IMR-90 (cell line): ENCODE results near the gene ARPC4. TPM values are rescaled to one million over a fixed set of nuclear protein-coding genes. Genes with fewer than 3 reads are reported as not detected.

Experiments
- ATAC-seq: fragments of 200-7000 bp; cut with Tn5 transposase; 2 replicates; pipeline ENCODE4 v1.9.1; 2020; ENCODE audit warnings: low read depth, mild to moderate bottlenecking, moderate library complexity
- BruUV-seq: library from RNA; stranded (reverse); fragments of 400-500 nt; replicated peaks from 2 replicates; lab custom pipeline; 2021; lab: Mats Ljungman, UMichigan
- CTCF ChIA-PET: fragments of 300-600 bp; formaldehyde crosslinking; extraction: SDS; loops from one replicate; lab custom pipeline; 2021; ENCODE audit warnings: antibody characterized with exemption; lab: Yijun Ruan, JAX
- POLR2A ChIA-PET: fragments of 300-600 bp; sonication (Branson Sonifier 250); formaldehyde crosslinking; loops from one replicate; lab custom pipeline; 2022; ENCODE audit warnings: antibody characterized with exemption; ENCODE audit not compliant: unreplicated experiment; lab: Charles Lee
- DNase-seq: peaks from one replicate; pipeline ENCODE4 v3.0.0; 2013
- H2AFZ ChIP-seq: replicated peaks from 2 replicates; pipeline ENCODE3; 2013; ENCODE audit warnings: low read length, mild to moderate bottlenecking; ENCODE audit not compliant: poor library complexity
- H2AK5ac ChIP-seq: 2 replicates; pipeline ENCODE4 v1.6.1; 2013; ENCODE audit warnings: low read depth, low read length, inconsistent platforms
- H2AK9ac ChIP-seq: replicated peaks from 2 replicates; pipeline ENCODE3; 2013; ENCODE audit warnings: mild to moderate bottlenecking, low read depth, low read length, moderate library complexity; ENCODE audit not compliant: poor library complexity
- H2BK120ac ChIP-seq: 2 replicates; pipeline ENCODE4 v1.6.1; 2013; ENCODE audit warnings: low read depth, low read length, inconsistent platforms
- H2BK15ac ChIP-seq: 3 replicates; pipeline ENCODE4 v1.6.1; 2013; ENCODE audit warnings: low read depth, low read length, inconsistent platforms
- H2BK20ac ChIP-seq: 2 replicates; pipeline ENCODE4 v1.6.1; 2013; ENCODE audit warnings: low read depth, mild to moderate bottlenecking, inconsistent platforms, low read length, moderate library complexity
- H2BK5ac ChIP-seq: 2 replicates; pipeline ENCODE4 v1.6.1; 2013; ENCODE audit warnings: mild to moderate bottlenecking, low read depth, low read length, inconsistent platforms; ENCODE audit not compliant: poor library complexity, severe bottlenecking
- H3K14ac ChIP-seq: replicated peaks from 2 replicates; pipeline ENCODE4 v1.6.1; 2013; ENCODE audit warnings: low read depth, low read length, inconsistent platforms
- H3K18ac ChIP-seq: 2 replicates; pipeline ENCODE4 v1.6.1; 2013; ENCODE audit warnings: low read depth, low read length, control low read depth
- H3K23ac ChIP-seq: 2 replicates; pipeline ENCODE4 v1.6.1; 2013; ENCODE audit warnings: low read depth, low read length, inconsistent platforms
- H3K27ac ChIP-seq: 2 replicates; pipeline ENCODE4 v1.5.1; 2013; ENCODE audit warnings: mild to moderate bottlenecking, control low read depth, low read length; ENCODE audit not compliant: insufficient read depth
- H3K27me3 ChIP-seq: 2 replicates; pipeline ENCODE4 v1.6.1; 2013; ENCODE audit warnings: low read length; ENCODE audit not compliant: control insufficient read depth, insufficient read depth
- H3K36me3 ChIP-seq: 2 replicates; pipeline ENCODE4 v1.6.1; 2013; ENCODE audit warnings: low read length, mixed read lengths; ENCODE audit not compliant: control insufficient read depth, insufficient read depth
- H3K4ac ChIP-seq: 2 replicates; pipeline ENCODE4 v1.6.1; 2013; ENCODE audit warnings: low read depth, low read length, inconsistent platforms
- H3K4me1 ChIP-seq: 2 replicates; pipeline ENCODE4 v1.6.1; 2013; ENCODE audit warnings: low read length, mixed read lengths; ENCODE audit not compliant: control insufficient read depth, insufficient read depth
- H3K4me2 ChIP-seq: 2 replicates; pipeline ENCODE4 v1.6.1; 2013; ENCODE audit warnings: low read depth, mild to moderate bottlenecking, control low read depth, low read length, moderate library complexity
- H3K4me3 ChIP-seq: 2 replicates; pipeline ENCODE4 v1.5.1; 2013; ENCODE audit warnings: low read depth, mild to moderate bottlenecking, control low read depth, low read length, moderate library complexity; ENCODE audit not compliant: insufficient read depth
- H3K56ac ChIP-seq: 2 replicates; pipeline ENCODE4 v1.6.1; 2013; ENCODE audit warnings: low read length, inconsistent platforms; ENCODE audit not compliant: insufficient read depth; ENCODE audit errors: extremely low read depth
- H3K79me1 ChIP-seq, 2 experiments: 2 replicates each; pipeline ENCODE4 v1.6.1; 2013; ENCODE audit warnings: low read length in 2 of 2, inconsistent platforms in 1 of 2, low read depth in 1 of 2
- H3K9ac ChIP-seq: 2 replicates; pipeline ENCODE4 v1.6.1; 2013; ENCODE audit warnings: low read depth, low read length, control low read depth
- H3K9me1 ChIP-seq: 2 replicates; pipeline ENCODE4 v1.6.1; 2013; ENCODE audit warnings: low read length, inconsistent platforms; ENCODE audit not compliant: insufficient read depth
- H3K9me3 ChIP-seq: 2 replicates; pipeline ENCODE4 v1.6.1; 2013; ENCODE audit warnings: low read length; ENCODE audit not compliant: control insufficient read depth, insufficient read depth
- H4K20me1 ChIP-seq: 2 replicates; pipeline ENCODE4 v1.6.1; 2013; ENCODE audit warnings: low read length, inconsistent platforms; ENCODE audit not compliant: insufficient read depth
- H4K5ac ChIP-seq: 2 replicates; pipeline ENCODE4 v1.6.1; 2013; ENCODE audit warnings: mild to moderate bottlenecking, low read depth, low read length, control low read depth
- H4K8ac ChIP-seq, 2 experiments: 2 replicates each; pipeline ENCODE4 v1.6.1; 2013; ENCODE audit warnings: low read depth in 2 of 2, low read length in 2 of 2, control low read depth in 1 of 2, inconsistent platforms in 1 of 2
- H4K91ac ChIP-seq: 2 replicates; pipeline ENCODE4 v1.6.1; 2013; ENCODE audit warnings: low read depth, low read length, inconsistent platforms; ENCODE audit not compliant: insufficient read depth
- CEBPB ChIP-seq: IDR thresholded peaks from 2 replicates; pipeline ENCODE4 v1.6.1; 2012; ENCODE audit warnings: low read depth, low read length, improper control_type of control experiment
- FOS ChIP-seq: fragments of 150-350 bp; IDR thresholded peaks from 2 replicates; pipeline ENCODE4 v1.6.1; 2016; ENCODE audit warnings: low read depth, low read length
- POLR2A ChIP-seq: IDR thresholded peaks from 2 replicates; pipeline ENCODE4 v1.6.1; 2012; ENCODE audit warnings: mild to moderate bottlenecking, low read depth, low read length
- RAD21 ChIP-seq: IDR thresholded peaks from 2 replicates; pipeline ENCODE4 v1.6.1; 2012; ENCODE audit warnings: low read length, improper control_type of control experiment
- RFX5 ChIP-seq: IDR thresholded peaks from 2 replicates; pipeline ENCODE4 v1.8.0; 2012; ENCODE audit warnings: low read depth, mild to moderate bottlenecking, low read length, moderate library complexity
- SMC3 ChIP-seq: fragments of 150-350 bp; IDR thresholded peaks from 2 replicates; pipeline ENCODE4 v1.6.1; 2016; ENCODE audit warnings: low read depth, mild to moderate bottlenecking, antibody characterized with exemption, low read length, moderate library complexity
- WGBS, 2 experiments: methylation state at CpG; one replicate each; pipeline versions ENCODE4 v1.1.5 to v1.1.7; 2013; ENCODE audit warnings: missing lambda C conversion rate in 2 of 2; ENCODE audit not compliant: insufficient read length in 1 of 2; ENCODE audit errors: extremely low coverage in 2 of 2; 5-methylcytosine and 5-hydroxymethylcytosine counted together
- dilution Hi-C: fragments of 300-500 bp; cut with HindIII; formaldehyde crosslinking; loops from one replicate; pipeline ENCODE4 v1.14.3; 2018; ENCODE audit warnings: low sequenced_read_pairs; ENCODE audit not compliant: unreplicated experiment
- in situ Hi-C: fragments of 300-500 bp; cut with MboI; formaldehyde crosslinking; loops from 3 replicates; pipeline ENCODE4 v1.14.3; 2019; ENCODE audit warnings: low sequenced_read_pairs, inconsistent platforms, mixed read lengths
- intact Hi-C: fragments of 100-400 bp; cut with micrococcal nuclease; formaldehyde crosslinking; loops from 2 replicates; pipeline ENCODE4 v1.10.0; 2022
- polyA plus RNA-seq, 3 experiments: library from polyadenylated mRNA; depleted of rRNA; stranded (reverse); fragments of >200 nt; gene quantifications; 2 replicates each; pipeline ENCODE4 v1.2.3, GENCODE V29; 2012; ENCODE audit warnings: low replicate concordance in 1 of 3
- total RNA-seq: library from RNA; depleted of rRNA; stranded (reverse); fragments of >200 nt; gene quantifications from 2 replicates; pipeline ENCODE4 v1.2.3, GENCODE V29; 2012; rRNA removed

The ARPC4 gene
- total and polyA plus RNA-seq, 2 of the 4 experiments (the other 2 are of a cell fraction): 188 to 383 TPM

DNA sequence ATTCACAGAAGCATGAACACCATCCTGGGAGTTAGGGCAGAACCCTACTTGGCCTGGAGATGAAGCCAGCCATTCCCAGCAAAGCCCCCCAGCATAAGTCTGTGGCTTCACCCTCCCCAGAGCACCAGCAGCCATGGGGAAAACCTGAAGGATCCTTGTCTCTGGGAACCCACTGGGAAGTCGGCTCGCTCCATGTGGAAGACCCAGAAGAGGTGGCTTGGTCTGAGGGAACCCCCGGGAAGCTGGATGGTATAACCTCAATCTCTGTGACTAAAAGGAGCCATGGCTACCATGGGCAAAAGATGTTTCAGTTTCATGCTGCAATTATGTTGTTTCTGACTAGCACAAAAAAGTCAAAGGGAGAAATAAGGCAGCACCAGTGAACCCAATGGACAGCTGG, 62.7 kb downstream of the ARPC4 start:
- no peak for TF ChIP-seq POLR2A
- no peak for TF ChIP-seq RFX5
- TF ChIP-seq CEBPB: no peak
- no peak for TF ChIP-seq FOS
- no peak for TF ChIP-seq SMC3
- TF ChIP-seq RAD21: no peak
- Histone ChIP-seq H3K36me3 (no peaks in the 10 kb centered on the region), H3K27ac (no peak overlapping the region), H4K20me1 (no peaks in the 10 kb centered on the region), H3K4me2 (no peak overlapping the region), H3K56ac (no peak overlapping the region), H4K91ac (no peak overlapping the region), H3K4me1 (no peaks in the 10 kb centered on the region), H3K9ac (no peak overlapping the region), H2BK120ac (no peak overlapping the region), H3K9me3 (no peaks in the 10 kb centered on the region), H3K4ac (no peak overlapping the region), H2BK20ac (no peak overlapping the region), H3K27me3 (peaks cover 9% of the 10 kb centered on the region), H2BK5ac (no peak overlapping the region), H2AFZ (no peak overlapping the region), H4K8ac (no peak overlapping the region), H3K4me3 (no peak overlapping the region), H4K5ac (no peak overlapping the region), H2AK5ac (no peak overlapping the region), H3K23ac (no peak overlapping the region), H3K9me1 (no peaks in the 10 kb centered on the region), H2BK15ac (no peak overlapping the region), H3K79me1 (no peaks in the 10 kb centered on the region), H3K14ac (no peak overlapping the region), H2AK9ac (no peak overlapping the region), H3K18ac (no peak overlapping the region)
- in situ Hi-C loops (no loop called here), dilution Hi-C loops (no loop called here), intact Hi-C loops (no loop called here)
- ChIA-PET POLR2A (no interaction called here), CTCF (interaction anchor here (1.1 kb wide), 1 partner anchor 12 kb away, joined by 3 read pairs; the partner anchor contains the start of gene RPUSD3)
- no peak for ATAC-seq
- no CpG with 5 or more reads among the region's 3 CpGs for WGBS, 2 experiments
- BruUV-seq: no TSS peak
- DNase-seq: no peak

Other genes starting within 250 kb of the ARPC4 start
- not detected in 2 replicates for gene LHFPL4, start 239.3 kb upstream of the ARPC4 start, total RNA-seq
- not detected in 2 replicates for gene LHFPL4, start 239.3 kb upstream of the ARPC4 start, polyA plus RNA-seq (2012; rRNA removed)
- 38.3 and 41.4 TPM in 2 replicates for gene MTMR14, start 143.6 kb upstream of the ARPC4 start, total RNA-seq
- gene MTMR14, start 143.6 kb upstream of the ARPC4 start, polyA plus RNA-seq (2012; rRNA removed): 22.3 and 22.7 TPM in 2 replicates
- not detected in 2 replicates for gene CPNE9, start 89.2 kb upstream of the ARPC4 start, total RNA-seq
- gene CPNE9, start 89.2 kb upstream of the ARPC4 start, polyA plus RNA-seq (2012; rRNA removed): not detected in 2 replicates
- gene BRPF1, start 61.3 kb upstream of the ARPC4 start, total RNA-seq: 15.6 and 16.4 TPM in 2 replicates
- 13.6 and 15.1 TPM in 2 replicates for gene BRPF1, start 61.3 kb upstream of the ARPC4 start, polyA plus RNA-seq (2012; rRNA removed)
- gene OGG1, start 43.1 kb upstream of the ARPC4 start, total RNA-seq: 14.9 and 15.8 TPM in 2 replicates
- gene OGG1, start 43.1 kb upstream of the ARPC4 start, polyA plus RNA-seq (2012; rRNA removed): 25.6 and 28.2 TPM in 2 replicates
- 28.9 and 33.3 TPM in 2 replicates for gene CAMK1, start 23.1 kb upstream of the ARPC4 start, total RNA-seq
- 36.4 and 41.2 TPM in 2 replicates for gene CAMK1, start 23.1 kb upstream of the ARPC4 start, polyA plus RNA-seq (2012; rRNA removed)
- gene TADA3, start 609 bp upstream of the ARPC4 start, total RNA-seq: 69.7 and 83.0 TPM in 2 replicates
- gene TADA3, start 609 bp upstream of the ARPC4 start, polyA plus RNA-seq (2012; rRNA removed): 68.0 and 69.7 TPM in 2 replicates
- gene TTLL3, start 17.2 kb downstream of the ARPC4 start, total RNA-seq: 5.8 and 6.8 TPM in 2 replicates
- 37.4 and 43.4 TPM in 2 replicates for gene TTLL3, start 17.2 kb downstream of the ARPC4 start, polyA plus RNA-seq (2012; rRNA removed)
- gene RPUSD3, start 50.9 kb downstream of the ARPC4 start, total RNA-seq: 30.3 and 30.8 TPM in 2 replicates
- 49.4 and 53.0 TPM in 2 replicates for gene RPUSD3, start 50.9 kb downstream of the ARPC4 start, polyA plus RNA-seq (2012; rRNA removed)
- gene CIDEC, start 87.2 kb downstream of the ARPC4 start, total RNA-seq: not detected in 2 replicates
- 0.09 TPM in 1 of 2 replicates, not detected in the other for gene CIDEC, start 87.2 kb downstream of the ARPC4 start, polyA plus RNA-seq (2012; rRNA removed)
- 39.3 and 40.5 TPM in 2 replicates for gene JAGN1, start 97.5 kb downstream of the ARPC4 start, total RNA-seq
- gene JAGN1, start 97.5 kb downstream of the ARPC4 start, polyA plus RNA-seq (2012; rRNA removed): 30.3 and 32.7 TPM in 2 replicates
- gene IL17RE, start 109.8 kb downstream of the ARPC4 start, total RNA-seq: 0.90 and 1.1 TPM in 2 replicates
- gene IL17RE, start 109.8 kb downstream of the ARPC4 start, polyA plus RNA-seq (2012; rRNA removed): 7.2 and 8.6 TPM in 2 replicates
- 18.9 and 20.8 TPM in 2 replicates for gene IL17RC, start 124.0 kb downstream of the ARPC4 start, total RNA-seq
- gene IL17RC, start 124.0 kb downstream of the ARPC4 start, polyA plus RNA-seq (2012; rRNA removed): 28.3 and 29.9 TPM in 2 replicates
- 8.6 and 9.4 TPM in 2 replicates for gene CRELD1, start 140.8 kb downstream of the ARPC4 start, total RNA-seq
- gene CRELD1, start 140.8 kb downstream of the ARPC4 start, polyA plus RNA-seq (2012; rRNA removed): 25.2 and 25.7 TPM in 2 replicates
- gene PRRT3, start 159.3 kb downstream of the ARPC4 start, total RNA-seq: 0.72 and 1.4 TPM in 2 replicates
- 4.1 and 4.2 TPM in 2 replicates for gene PRRT3, start 159.3 kb downstream of the ARPC4 start, polyA plus RNA-seq (2012; rRNA removed)
- 78.9 and 152 TPM in 2 replicates for gene EMC3, start 193.8 kb downstream of the ARPC4 start, total RNA-seq
- 83.3 and 96.7 TPM in 2 replicates for gene EMC3, start 193.8 kb downstream of the ARPC4 start, polyA plus RNA-seq (2012; rRNA removed)
- 18.9 and 19.7 TPM in 2 replicates for gene FANCD2, start 233.4 kb downstream of the ARPC4 start, total RNA-seq
- gene FANCD2, start 233.4 kb downstream of the ARPC4 start, polyA plus RNA-seq (2012; rRNA removed): 7.2 and 8.9 TPM in 2 replicates